ENCODE data around the gene CASZ1.

- TF ChIP-seq CTCF (IDR thresholded peaks at IDR 0.05; ENCODE audit: insufficient read depth, low read length) (no peak), POLR2AphosphoS5 (IDR thresholded peaks at IDR 0.05; ENCODE audit: low read depth) (no peak), GABPA (IDR thresholded peaks at IDR 0.05; ENCODE audit: low read depth) (no peak)
- TF ChIP-seq, protein P1, sequence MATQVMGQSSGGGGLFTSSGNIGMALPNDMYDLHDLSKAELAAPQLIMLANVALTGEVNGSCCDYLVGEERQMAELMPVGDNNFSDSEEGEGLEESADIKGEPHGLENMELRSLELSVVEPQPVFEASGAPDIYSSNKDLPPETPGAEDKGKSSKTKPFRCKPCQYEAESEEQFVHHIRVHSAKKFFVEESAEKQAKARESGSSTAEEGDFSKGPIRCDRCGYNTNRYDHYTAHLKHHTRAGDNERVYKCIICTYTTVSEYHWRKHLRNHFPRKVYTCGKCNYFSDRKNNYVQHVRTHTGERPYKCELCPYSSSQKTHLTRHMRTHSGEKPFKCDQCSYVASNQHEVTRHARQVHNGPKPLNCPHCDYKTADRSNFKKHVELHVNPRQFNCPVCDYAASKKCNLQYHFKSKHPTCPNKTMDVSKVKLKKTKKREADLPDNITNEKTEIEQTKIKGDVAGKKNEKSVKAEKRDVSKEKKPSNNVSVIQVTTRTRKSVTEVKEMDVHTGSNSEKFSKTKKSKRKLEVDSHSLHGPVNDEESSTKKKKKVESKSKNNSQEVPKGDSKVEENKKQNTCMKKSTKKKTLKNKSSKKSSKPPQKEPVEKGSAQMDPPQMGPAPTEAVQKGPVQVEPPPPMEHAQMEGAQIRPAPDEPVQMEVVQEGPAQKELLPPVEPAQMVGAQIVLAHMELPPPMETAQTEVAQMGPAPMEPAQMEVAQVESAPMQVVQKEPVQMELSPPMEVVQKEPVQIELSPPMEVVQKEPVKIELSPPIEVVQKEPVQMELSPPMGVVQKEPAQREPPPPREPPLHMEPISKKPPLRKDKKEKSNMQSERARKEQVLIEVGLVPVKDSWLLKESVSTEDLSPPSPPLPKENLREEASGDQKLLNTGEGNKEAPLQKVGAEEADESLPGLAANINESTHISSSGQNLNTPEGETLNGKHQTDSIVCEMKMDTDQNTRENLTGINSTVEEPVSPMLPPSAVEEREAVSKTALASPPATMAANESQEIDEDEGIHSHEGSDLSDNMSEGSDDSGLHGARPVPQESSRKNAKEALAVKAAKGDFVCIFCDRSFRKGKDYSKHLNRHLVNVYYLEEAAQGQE (IDR thresholded peaks at IDR 0.05; ENCODE audit: insufficient replicate concordance, low read depth), result no peak
Observed at GRCh38 chr1:10710489-10710888, 86.0 kb downstream of the CASZ1 start.
